Measurements from ENCODE around the gene RSPH6A.
"Not testable (repeated sequence)": the region's sequence is repeated elsewhere in the genome, so short reads cannot be mapped to it uniquely, and the experiment has no call there.

Gene RSPH6A

GRCh38 chr19:45764475-45764874 is 50.6 kb downstream of the RSPH6A start:
- no peak for DNase-seq

- DNase-seq = no peak
These were observed 51.3 kb downstream of the RSPH6A start for GRCh38 chr19:45763691-45764294.

- DNase-seq = no peak
These were observed 52.1 kb downstream of the RSPH6A start for GRCh38 chr19:45762870-45763631.

- no peak for DNase-seq
These were observed 53.4 kb downstream of the RSPH6A start for GRCh38 chr19:45761714-45762113.

- DNase-seq = no peak
These were observed 56.2 kb downstream of the RSPH6A start for GRCh38 chr19:45758921-45759320.

GRCh38 chr19:45757695-45758094 is 57.4 kb downstream of the RSPH6A start:
- DNase-seq = no peak

GRCh38 chr19:45754323-45754722 is 60.8 kb downstream of the RSPH6A start:
- DNase-seq = no peak

GRCh38 chr19:45753548-45753947 is 61.6 kb downstream of the RSPH6A start:
- DNase-seq = no peak

GRCh38 chr19:45752639-45753038 is 62.5 kb downstream of the RSPH6A start:
- no peak for DNase-seq

GRCh38 chr19:45751483-45751882 is 63.6 kb downstream of the RSPH6A start:
- DNase-seq = not testable (repeated sequence)

- no peak for DNase-seq
These were observed 67.6 kb downstream of the RSPH6A start for GRCh38 chr19:45747513-45747912.

GRCh38 chr19:45746866-45747265 is 68.2 kb downstream of the RSPH6A start:
- no peak for DNase-seq

All from activated gamma-delta T cell treated with Interleukin-2 at 50 U/mL for 16 hours (primary cell).